ENCODE results near the gene RAB3GAP1. TPM values are rescaled to one million over a fixed set of nuclear protein-coding genes. Genes with fewer than 3 reads are reported as not detected.

RAB3GAP1 gene
- total RNA-seq, 1 donor from 2014 or later, result 46.7 TPM

DNA sequence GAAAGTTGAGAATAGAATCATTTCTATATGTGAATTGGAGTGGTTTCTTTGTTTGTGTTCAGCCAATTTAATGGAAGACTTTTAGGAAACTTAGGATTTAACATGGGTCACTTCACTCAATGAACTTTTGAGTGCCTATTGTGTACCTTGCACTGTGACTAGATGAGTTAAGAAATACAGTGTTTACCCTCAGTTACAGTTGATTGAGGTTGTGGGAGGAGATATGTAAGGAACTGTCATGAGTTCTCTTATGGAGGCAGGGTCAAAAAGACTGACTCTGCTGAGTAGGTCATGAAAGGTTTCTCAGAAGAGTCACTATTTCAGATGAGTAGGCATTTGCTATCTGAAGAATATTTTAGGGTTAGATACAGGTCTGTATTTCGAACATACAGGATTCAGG, 98.6 kb downstream of the RAB3GAP1 start:
- H3K36me3 Mint-ChIP-seq (ENCODE audit: unreplicated experiment), result peaks cover 51% of the 10 kb centered on the region
- H3K4me1 Mint-ChIP-seq (ENCODE audit: unreplicated experiment), result no peaks in the 10 kb centered on the region
- no peak for DNase-seq (ENCODE audit: extremely low spot score, unreplicated experiment)
- no peaks in the 10 kb centered on the region for H3K27me3 Mint-ChIP-seq (ENCODE audit: unreplicated experiment)
- no peak overlapping the region for H3K4me3 Mint-ChIP-seq (ENCODE audit: unreplicated experiment)
- TF ChIP-seq, protein P1, sequence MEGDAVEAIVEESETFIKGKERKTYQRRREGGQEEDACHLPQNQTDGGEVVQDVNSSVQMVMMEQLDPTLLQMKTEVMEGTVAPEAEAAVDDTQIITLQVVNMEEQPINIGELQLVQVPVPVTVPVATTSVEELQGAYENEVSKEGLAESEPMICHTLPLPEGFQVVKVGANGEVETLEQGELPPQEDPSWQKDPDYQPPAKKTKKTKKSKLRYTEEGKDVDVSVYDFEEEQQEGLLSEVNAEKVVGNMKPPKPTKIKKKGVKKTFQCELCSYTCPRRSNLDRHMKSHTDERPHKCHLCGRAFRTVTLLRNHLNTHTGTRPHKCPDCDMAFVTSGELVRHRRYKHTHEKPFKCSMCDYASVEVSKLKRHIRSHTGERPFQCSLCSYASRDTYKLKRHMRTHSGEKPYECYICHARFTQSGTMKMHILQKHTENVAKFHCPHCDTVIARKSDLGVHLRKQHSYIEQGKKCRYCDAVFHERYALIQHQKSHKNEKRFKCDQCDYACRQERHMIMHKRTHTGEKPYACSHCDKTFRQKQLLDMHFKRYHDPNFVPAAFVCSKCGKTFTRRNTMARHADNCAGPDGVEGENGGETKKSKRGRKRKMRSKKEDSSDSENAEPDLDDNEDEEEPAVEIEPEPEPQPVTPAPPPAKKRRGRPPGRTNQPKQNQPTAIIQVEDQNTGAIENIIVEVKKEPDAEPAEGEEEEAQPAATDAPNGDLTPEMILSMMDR (IDR thresholded peaks at IDR 0.05), result no peak
- no peak overlapping the region for H3K27ac Mint-ChIP-seq (ENCODE audit: unreplicated experiment)
- H3K9me3 Mint-ChIP-seq (ENCODE audit: unreplicated experiment), result no peaks in the 10 kb centered on the region

DNA sequence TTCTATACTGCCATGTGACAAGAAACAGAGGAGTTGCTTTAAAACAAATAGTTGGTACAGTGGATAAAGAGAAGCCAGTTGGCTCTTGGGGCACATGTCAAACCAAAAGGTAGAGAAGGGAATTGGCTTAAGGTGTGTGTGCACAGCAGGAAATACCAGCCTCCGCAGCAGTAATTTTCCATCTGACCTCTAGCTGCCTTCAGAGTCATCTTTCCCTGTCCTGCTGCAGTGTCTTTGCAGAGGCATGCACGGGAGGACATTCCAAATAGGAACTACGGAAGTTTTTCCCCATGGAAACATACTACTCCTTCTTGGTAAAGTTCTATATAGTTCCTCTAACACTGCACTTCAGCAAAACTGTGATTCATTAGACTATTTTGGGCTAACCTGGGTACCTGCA, 99.5 kb downstream of the RAB3GAP1 start:
- TF ChIP-seq, protein P1 (IDR thresholded peaks at IDR 0.05), result no peak
- Mint-ChIP-seq H3K4me3 (ENCODE audit: unreplicated experiment) (no peak overlapping the region), H3K9me3 (ENCODE audit: unreplicated experiment) (no peaks in the 10 kb centered on the region), H3K4me1 (ENCODE audit: unreplicated experiment) (no peaks in the 10 kb centered on the region), H3K27ac (ENCODE audit: unreplicated experiment) (no peak overlapping the region), H3K36me3 (ENCODE audit: unreplicated experiment) (peaks cover 57% of the 10 kb centered on the region), H3K27me3 (ENCODE audit: unreplicated experiment) (no peaks in the 10 kb centered on the region)
- no peak for DNase-seq (ENCODE audit: extremely low spot score, unreplicated experiment)

DNA sequence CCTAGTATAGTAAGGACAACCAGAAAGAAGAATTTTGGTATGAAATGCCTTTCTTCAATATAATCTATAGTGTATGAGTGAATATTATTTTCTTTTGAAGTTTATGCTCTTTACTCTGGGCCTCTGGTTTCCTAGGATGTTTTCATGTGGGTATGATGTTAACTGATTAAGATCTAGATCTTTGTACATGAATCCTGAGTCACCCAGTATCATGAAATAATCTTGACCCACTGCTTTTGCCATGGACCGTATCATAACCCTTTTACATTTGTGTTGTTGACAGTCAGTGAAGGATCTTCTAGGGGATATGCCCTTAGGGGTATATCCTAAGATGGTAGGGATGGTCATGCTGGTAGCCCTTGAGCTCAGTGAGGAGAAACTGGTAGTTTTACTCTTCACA, 100.3 kb downstream of the RAB3GAP1 start:
- no peak for DNase-seq (ENCODE audit: extremely low spot score, unreplicated experiment)
- Mint-ChIP-seq H3K9me3 (ENCODE audit: unreplicated experiment) (no peaks in the 10 kb centered on the region), H3K36me3 (ENCODE audit: unreplicated experiment) (peaks cover 65% of the 10 kb centered on the region), H3K4me3 (ENCODE audit: unreplicated experiment) (no peak overlapping the region), H3K4me1 (ENCODE audit: unreplicated experiment) (no peaks in the 10 kb centered on the region), H3K27me3 (ENCODE audit: unreplicated experiment) (no peaks in the 10 kb centered on the region), H3K27ac (ENCODE audit: unreplicated experiment) (no peak overlapping the region)
- TF ChIP-seq, protein P1 (IDR thresholded peaks at IDR 0.05), result no peak

DNA sequence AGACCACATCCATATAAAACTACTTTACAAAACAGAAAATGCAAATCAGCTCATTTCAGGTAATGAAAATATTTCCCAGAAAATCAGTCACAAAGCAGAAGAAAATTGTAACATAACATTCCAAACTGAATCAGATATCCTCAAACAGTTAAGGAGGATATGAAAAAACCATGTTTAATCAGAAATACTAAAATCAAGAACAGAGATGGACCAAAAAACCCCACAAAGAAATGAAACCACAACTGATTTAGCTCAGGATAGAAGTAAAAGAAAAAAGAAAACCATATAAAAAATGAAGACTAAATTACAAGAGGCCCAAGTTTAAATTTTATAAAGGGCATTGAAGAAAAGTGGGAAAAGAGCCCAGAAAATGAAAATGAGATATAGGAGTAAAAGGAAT, 102.9 kb downstream of the RAB3GAP1 start:
- no peak overlapping the region for H3K4me3 Mint-ChIP-seq (ENCODE audit: unreplicated experiment)
- H3K4me1 Mint-ChIP-seq (ENCODE audit: unreplicated experiment), result no peaks in the 10 kb centered on the region
- no peaks in the 10 kb centered on the region for H3K9me3 Mint-ChIP-seq (ENCODE audit: unreplicated experiment)
- peaks cover 81% of the 10 kb centered on the region for H3K36me3 Mint-ChIP-seq (ENCODE audit: unreplicated experiment)
- no peaks in the 10 kb centered on the region for H3K27me3 Mint-ChIP-seq (ENCODE audit: unreplicated experiment)
- no peak for DNase-seq (ENCODE audit: extremely low spot score, unreplicated experiment)
- H3K27ac Mint-ChIP-seq (ENCODE audit: unreplicated experiment), result no peak overlapping the region
- TF ChIP-seq, protein P1 (IDR thresholded peaks at IDR 0.05), result no peak

DNA sequence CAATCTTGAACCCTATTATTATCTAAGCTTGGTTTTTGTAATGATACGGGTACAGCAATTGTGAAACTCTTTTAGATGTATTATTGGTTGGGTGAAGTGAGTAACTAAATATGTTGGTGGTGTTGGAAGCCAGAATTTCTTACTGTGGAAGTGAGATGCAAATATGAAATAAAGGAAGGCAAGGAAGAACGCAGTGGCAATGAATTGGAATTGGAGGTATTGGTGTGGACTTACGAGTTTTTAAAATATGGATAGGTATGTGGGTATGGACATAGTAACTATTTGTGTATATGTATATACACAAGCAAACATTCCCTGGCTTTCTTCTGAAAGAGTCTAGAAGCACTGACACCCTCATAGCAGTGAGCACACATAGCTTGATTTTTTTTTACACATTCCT, 105.8 kb downstream of the RAB3GAP1 start:
- TF ChIP-seq, protein P1 (IDR thresholded peaks at IDR 0.05), result no peak
- Mint-ChIP-seq H3K27ac (ENCODE audit: unreplicated experiment) (no peak overlapping the region), H3K36me3 (ENCODE audit: unreplicated experiment) (peaks cover 61% of the 10 kb centered on the region), H3K4me3 (ENCODE audit: unreplicated experiment) (no peak overlapping the region), H3K9me3 (ENCODE audit: unreplicated experiment) (no peaks in the 10 kb centered on the region), H3K4me1 (ENCODE audit: unreplicated experiment) (no peaks in the 10 kb centered on the region), H3K27me3 (ENCODE audit: unreplicated experiment) (no peaks in the 10 kb centered on the region)
- DNase-seq (ENCODE audit: extremely low spot score, unreplicated experiment), result no peak
